Measurements from ENCODE around the gene FAM222B. TPM values are rescaled to one million over a fixed set of nuclear protein-coding genes. Genes with fewer than 3 reads are reported as not detected.

The FAM222B gene
- total and polyA plus RNA-seq, 2 experiments from 2014 or later = 63.7 to 78.5 TPM

DNA sequence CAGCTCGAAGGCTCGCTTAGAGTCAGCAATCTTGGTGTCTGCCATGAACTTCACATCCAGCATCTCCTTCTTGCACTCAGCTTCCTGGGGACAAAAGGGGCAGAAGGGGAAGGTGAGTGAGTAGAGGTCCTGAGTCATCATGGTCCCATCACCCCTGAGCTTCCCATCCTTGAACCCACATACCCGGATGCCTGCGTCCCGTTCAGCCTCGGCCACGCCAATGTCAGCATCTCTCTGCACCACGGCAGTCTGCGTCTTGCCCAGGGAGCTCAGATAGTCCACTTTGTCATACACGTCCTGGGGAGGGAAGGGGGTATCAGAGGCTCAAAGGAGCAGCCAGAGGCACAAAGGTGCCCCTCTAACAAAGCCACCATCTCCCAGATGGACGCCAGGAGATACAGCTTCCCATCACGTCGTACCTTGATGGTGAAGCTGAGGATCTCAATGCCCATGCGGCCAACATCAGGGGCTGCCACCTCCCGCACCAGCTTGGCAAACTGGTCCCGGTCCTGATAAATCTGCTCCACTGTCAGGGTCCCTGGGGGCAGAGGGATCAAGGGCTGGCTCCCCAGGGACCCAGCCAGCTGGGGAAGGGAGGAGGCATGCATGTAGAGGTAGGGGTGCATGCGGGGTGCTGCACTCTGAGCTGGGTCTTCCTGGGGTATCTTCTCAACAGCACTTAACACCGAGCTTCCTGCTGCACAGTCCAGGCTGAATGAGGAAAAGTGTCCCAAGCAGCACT lies 39.7 kb upstream of the FAM222B start (continued):
- TF ChIP-seq ZNF114 (CRISPR knock-in tag; IDR thresholded peaks at IDR 0.05) (no peak), NANOG (IDR thresholded peaks at IDR 0.05; ENCODE audit: borderline replicate concordance) (no peak), CREB1 (CRISPR knock-in tag; IDR thresholded peaks at IDR 0.05; ENCODE audit: low read depth) (no peak), JUNB (IDR thresholded peaks at IDR 0.05; ENCODE audit: unreplicated experiment) (no peak), ZNF331 (CRISPR knock-in tag; IDR thresholded peaks at IDR 0.05; ENCODE audit: low read depth) (no peak)

DNA sequence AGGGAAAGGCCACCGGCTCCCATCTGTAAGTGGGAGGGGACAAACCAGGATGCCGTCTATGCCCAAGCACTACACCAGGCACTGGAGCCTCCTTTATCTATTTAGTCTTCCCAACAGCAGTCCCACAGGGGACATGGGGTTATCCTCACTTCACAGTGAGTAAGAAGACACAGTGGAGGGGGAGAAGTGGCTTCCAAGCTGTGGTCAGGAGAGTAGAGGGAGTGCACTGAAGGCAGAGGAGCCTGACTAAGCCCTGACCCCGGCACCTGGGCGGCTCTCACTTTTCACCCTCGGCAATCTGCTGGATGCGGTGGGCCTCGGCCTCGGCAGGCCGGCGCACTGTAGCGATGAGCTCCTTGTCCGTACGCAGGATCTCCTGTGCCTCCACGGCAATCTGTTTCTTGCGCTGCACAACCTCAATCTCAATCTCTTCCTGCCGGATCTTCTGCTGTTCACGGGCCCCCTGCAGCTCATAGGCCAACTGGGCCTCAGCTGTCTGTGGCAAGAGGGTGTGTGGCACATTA lies 39.0 kb upstream of the FAM222B start:
- no peak for ATAC-seq
- H3F3A ChIP-seq (replicated peaks; ENCODE audit: low read depth) = no peaks in the 10 kb centered on the region
- DNase-seq (ENCODE audit: low spot score) = no peak
- no peaks in the 10 kb centered on the region for H3K4me1 ChIP-seq (ENCODE audit: insufficient read depth)
- H3K4me3 ChIP-seq = no peak overlapping the region
- no peaks in the 10 kb centered on the region for H4K20me1 ChIP-seq (replicated peaks; ENCODE audit: insufficient read depth)
- Mint-ChIP-seq H3K9me3 (peaks cover 11% of the 10 kb centered on the region; the same call in 2 of the 3 replicates), H3K36me3 (ENCODE audit: low read depth) (peaks cover 69% of the 10 kb centered on the region), H3K4me1 (peaks cover 11% of the 10 kb centered on the region), H3K4me3 (no peak overlapping the region; the same call in 2 of the 3 replicates), H3K27me3 (ENCODE audit: insufficient read depth, low read depth, poor library complexity) (peaks cover 10% of the 10 kb centered on the region), H3K27ac (no peak overlapping the region)
- H3K27ac ChIP-seq (ENCODE audit: low read depth) = no peak overlapping the region
- no peaks in the 10 kb centered on the region for H3K9me2 ChIP-seq (ENCODE audit: insufficient read depth)
- no peaks in the 10 kb centered on the region for H3K79me2 ChIP-seq (replicated peaks; ENCODE audit: insufficient read depth)
- H3K27me3 ChIP-seq (ENCODE audit: insufficient read depth) = no peaks in the 10 kb centered on the region
- no peak overlapping the region for H2AFZ ChIP-seq
- no peak overlapping the region for H3K4me2 ChIP-seq
- no peaks in the 10 kb centered on the region; the same call in 1 of the 2 replicates for H3K36me3 ChIP-seq (ENCODE audit: insufficient read depth)
- TF ChIP-seq, protein P1, sequence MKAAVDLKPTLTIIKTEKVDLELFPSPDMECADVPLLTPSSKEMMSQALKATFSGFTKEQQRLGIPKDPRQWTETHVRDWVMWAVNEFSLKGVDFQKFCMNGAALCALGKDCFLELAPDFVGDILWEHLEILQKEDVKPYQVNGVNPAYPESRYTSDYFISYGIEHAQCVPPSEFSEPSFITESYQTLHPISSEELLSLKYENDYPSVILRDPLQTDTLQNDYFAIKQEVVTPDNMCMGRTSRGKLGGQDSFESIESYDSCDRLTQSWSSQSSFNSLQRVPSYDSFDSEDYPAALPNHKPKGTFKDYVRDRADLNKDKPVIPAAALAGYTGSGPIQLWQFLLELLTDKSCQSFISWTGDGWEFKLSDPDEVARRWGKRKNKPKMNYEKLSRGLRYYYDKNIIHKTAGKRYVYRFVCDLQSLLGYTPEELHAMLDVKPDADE (IDR thresholded peaks at IDR 0.05) = no peak
- TF ChIP-seq NANOG (IDR thresholded peaks at IDR 0.05; ENCODE audit: borderline replicate concordance) (no peak), STAT1 (IDR thresholded peaks at IDR 0.05; ENCODE audit: unreplicated experiment) (no peak), ZNF331 (CRISPR knock-in tag; IDR thresholded peaks at IDR 0.05; ENCODE audit: low read depth) (no peak), JUNB (IDR thresholded peaks at IDR 0.05; ENCODE audit: unreplicated experiment) (no peak), CREB1 (CRISPR knock-in tag; IDR thresholded peaks at IDR 0.05; ENCODE audit: low read depth) (no peak), EZH2phosphoT487 (IDR thresholded peaks at IDR 0.05; ENCODE audit: unreplicated experiment) (no peak), EZH2 (IDR thresholded peaks at IDR 0.05; ENCODE audit: low read depth, unreplicated experiment) (no peak), ZNF114 (CRISPR knock-in tag; IDR thresholded peaks at IDR 0.05) (no peak), POLR2AphosphoS5 (IDR thresholded peaks at IDR 0.05; ENCODE audit: low read depth) (no peak)
- TF ChIP-seq, protein P2, sequence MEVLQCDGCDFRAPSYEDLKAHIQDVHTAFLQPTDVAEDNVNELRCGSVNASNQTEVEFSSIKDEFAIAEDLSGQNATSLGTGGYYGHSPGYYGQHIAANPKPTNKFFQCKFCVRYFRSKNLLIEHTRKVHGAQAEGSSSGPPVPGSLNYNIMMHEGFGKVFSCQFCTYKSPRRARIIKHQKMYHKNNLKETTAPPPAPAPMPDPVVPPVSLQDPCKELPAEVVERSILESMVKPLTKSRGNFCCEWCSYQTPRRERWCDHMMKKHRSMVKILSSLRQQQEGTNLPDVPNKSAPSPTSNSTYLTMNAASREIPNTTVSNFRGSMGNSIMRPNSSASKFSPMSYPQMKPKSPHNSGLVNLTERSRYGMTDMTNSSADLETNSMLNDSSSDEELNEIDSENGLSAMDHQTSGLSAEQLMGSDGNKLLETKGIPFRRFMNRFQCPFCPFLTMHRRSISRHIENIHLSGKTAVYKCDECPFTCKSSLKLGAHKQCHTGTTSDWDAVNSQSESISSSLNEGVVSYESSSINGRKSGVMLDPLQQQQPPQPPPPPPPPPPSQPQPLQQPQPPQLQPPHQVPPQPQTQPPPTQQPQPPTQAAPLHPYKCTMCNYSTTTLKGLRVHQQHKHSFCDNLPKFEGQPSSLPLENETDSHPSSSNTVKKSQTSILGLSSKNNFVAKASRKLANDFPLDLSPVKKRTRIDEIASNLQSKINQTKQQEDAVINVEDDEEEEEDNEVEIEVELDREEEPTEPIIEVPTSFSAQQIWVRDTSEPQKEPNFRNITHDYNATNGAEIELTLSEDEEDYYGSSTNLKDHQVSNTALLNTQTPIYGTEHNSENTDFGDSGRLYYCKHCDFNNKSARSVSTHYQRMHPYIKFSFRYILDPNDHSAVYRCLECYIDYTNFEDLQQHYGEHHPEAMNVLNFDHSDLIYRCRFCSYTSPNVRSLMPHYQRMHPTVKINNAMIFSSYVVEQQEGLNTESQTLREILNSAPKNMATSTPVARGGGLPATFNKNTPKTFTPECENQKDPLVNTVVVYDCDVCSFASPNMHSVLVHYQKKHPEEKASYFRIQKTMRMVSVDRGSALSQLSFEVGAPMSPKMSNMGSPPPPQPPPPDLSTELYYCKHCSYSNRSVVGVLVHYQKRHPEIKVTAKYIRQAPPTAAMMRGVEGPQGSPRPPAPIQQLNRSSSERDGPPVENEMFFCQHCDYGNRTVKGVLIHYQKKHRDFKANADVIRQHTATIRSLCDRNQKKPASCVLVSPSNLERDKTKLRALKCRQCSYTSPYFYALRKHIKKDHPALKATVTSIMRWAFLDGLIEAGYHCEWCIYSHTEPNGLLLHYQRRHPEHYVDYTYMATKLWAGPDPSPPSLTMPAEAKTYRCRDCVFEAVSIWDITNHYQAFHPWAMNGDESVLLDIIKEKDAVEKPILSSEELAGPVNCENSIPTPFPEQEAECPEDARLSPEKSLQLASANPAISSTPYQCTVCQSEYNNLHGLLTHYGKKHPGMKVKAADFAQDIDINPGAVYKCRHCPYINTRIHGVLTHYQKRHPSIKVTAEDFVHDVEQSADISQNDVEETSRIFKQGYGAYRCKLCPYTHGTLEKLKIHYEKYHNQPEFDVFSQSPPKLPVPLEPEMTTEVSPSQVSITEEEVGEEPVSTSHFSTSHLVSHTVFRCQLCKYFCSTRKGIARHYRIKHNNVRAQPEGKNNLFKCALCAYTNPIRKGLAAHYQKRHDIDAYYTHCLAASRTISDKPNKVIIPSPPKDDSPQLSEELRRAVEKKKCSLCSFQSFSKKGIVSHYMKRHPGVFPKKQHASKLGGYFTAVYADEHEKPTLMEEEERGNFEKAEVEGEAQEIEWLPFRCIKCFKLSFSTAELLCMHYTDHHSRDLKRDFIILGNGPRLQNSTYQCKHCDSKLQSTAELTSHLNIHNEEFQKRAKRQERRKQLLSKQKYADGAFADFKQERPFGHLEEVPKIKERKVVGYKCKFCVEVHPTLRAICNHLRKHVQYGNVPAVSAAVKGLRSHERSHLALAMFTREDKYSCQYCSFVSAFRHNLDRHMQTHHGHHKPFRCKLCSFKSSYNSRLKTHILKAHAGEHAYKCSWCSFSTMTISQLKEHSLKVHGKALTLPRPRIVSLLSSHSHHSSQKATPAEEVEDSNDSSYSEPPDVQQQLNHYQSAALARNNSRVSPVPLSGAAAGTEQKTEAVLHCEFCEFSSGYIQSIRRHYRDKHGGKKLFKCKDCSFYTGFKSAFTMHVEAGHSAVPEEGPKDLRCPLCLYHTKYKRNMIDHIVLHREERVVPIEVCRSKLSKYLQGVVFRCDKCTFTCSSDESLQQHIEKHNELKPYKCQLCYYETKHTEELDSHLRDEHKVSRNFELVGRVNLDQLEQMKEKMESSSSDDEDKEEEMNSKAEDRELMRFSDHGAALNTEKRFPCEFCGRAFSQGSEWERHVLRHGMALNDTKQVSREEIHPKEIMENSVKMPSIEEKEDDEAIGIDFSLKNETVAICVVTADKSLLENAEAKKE (CRISPR knock-in tag; IDR thresholded peaks at IDR 0.05) = no peak
- TF ChIP-seq, protein P3, sequence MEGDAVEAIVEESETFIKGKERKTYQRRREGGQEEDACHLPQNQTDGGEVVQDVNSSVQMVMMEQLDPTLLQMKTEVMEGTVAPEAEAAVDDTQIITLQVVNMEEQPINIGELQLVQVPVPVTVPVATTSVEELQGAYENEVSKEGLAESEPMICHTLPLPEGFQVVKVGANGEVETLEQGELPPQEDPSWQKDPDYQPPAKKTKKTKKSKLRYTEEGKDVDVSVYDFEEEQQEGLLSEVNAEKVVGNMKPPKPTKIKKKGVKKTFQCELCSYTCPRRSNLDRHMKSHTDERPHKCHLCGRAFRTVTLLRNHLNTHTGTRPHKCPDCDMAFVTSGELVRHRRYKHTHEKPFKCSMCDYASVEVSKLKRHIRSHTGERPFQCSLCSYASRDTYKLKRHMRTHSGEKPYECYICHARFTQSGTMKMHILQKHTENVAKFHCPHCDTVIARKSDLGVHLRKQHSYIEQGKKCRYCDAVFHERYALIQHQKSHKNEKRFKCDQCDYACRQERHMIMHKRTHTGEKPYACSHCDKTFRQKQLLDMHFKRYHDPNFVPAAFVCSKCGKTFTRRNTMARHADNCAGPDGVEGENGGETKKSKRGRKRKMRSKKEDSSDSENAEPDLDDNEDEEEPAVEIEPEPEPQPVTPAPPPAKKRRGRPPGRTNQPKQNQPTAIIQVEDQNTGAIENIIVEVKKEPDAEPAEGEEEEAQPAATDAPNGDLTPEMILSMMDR (conservative IDR thresholded peaks at IDR 0.05; ENCODE audit: low read depth in 2 of 2) = no peak
